CD4-positive, alpha-beta T cell treated with Interleukin-1 beta for 1 hour (primary cell): Measurements from ENCODE around the gene METTL16.
"Not testable (repeated sequence)": the region's sequence is repeated elsewhere in the genome, so short reads cannot be mapped to it uniquely, and the experiment has no call there.

ENCODE experiments used
- DNase-seq, 2 donors: peaks; one replicate each; pipeline ENCODE4 v3.0.0-alpha.2; 2020 to 2022

Gene METTL16

DNA sequence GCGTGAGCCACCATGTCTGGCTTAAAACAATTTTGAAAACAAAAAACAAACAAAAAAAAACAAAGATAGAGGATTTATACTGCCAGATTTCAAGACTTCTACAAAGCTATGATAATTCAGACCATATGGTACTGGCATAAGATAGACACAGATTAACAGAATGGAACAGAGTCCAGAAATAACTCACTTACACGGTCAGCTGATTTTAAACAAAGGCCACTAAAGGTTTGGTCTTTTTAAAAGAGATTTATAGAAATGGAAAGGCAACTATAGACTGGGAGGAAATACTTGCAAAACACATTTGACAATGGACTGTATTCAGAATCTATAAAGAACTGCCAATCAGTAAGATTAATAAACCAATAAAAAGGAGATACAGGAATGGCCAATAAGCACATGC is 62.2 kb downstream of the METTL16 start:
- DNase-seq = no peak

DNA sequence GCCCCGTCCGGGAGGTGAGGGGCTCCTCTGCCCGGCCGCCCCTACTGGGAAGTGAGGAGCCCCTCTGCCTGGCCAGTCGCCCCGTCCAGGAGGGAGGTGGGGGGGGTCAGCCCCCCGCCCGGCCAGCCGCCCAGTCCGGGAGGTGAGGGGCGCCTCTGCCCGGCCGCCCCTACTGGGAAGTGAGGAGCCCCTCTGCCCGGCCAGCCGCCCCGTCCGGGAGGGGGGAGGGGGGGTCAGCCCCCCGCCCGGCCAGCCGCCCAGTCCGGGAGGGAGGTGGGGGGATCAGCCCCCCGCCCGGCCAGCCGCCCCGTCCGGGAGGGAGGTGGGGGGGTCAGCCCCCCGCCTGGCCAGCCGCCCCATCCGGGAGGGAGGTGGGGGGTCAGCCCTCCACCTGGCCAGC is 64.2 kb downstream of the METTL16 start:
- not testable (repeated sequence) for DNase-seq

- DNase-seq = no peak
Measured at GRCh38 chr17:2445638-2446037, 66.0 kb downstream of the METTL16 start.

- DNase-seq = no peak
Measured at GRCh38 chr17:2444382-2444781, 67.3 kb downstream of the METTL16 start.

GRCh38 chr17:2442166-2442565 is 69.5 kb downstream of the METTL16 start:
- no peak for DNase-seq

DNA sequence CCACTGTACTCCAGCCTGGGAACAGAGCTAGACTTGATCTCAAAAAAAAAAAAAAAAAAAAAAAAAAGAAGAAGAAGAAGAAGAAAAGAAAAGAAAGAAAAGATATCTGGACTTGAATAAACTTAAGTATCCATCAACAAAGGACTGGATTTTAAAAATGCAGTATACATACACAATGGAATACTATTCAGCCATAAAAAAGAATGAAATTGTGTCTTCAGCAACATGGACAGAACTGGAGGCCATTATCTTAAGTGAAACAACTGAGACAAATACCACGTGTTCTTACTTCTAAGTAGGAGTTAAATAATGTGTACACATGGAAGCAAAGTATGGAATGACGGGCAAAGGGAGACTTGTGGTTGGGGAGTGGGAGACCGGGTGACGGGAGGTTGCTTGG is 70.8 kb downstream of the METTL16 start:
- no peak for DNase-seq

DNA sequence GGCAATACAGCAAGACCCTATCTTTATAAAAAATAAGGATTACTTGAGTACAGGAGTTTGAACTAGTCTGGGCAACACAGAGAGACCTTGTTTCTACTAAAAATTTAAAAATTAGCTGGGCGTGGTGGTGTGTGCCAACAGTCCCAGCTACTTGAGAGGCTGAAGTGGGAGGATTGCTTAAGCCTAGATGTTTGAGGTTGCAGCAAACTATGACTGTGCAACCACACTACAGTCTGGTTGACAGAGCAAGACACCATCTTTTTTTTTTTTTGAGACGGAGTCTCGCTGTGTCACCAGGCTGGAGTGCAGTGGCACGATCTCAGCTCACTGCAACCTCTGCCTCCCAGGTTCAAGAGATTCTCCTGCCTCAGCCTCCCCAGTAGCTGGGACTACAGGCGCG is 71.7 kb downstream of the METTL16 start:
- peak in 1 of 2 donors; percentile 52 for DNase-seq

DNA sequence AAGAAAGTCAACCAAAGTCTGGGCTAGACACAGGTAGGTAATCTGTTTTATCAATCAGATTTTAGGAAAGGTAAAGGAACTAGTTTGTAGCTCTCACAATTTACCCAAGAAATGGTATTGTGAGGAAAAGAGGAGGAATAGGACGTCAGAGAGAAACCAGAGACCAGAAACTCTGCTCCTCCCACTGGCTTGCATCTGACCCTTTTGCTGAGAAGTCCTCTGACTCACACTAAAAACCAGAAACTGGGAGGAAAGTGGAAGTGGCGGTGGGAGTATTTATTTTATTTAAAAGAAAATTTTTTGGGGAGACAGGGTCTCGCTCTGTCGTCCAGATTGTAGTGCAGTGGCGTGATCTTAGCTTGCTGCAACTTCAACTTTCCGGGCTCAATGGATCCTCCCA is 72.9 kb downstream of the METTL16 start:
- DNase-seq = peak in 1 of 2 donors; percentile 29

DNA sequence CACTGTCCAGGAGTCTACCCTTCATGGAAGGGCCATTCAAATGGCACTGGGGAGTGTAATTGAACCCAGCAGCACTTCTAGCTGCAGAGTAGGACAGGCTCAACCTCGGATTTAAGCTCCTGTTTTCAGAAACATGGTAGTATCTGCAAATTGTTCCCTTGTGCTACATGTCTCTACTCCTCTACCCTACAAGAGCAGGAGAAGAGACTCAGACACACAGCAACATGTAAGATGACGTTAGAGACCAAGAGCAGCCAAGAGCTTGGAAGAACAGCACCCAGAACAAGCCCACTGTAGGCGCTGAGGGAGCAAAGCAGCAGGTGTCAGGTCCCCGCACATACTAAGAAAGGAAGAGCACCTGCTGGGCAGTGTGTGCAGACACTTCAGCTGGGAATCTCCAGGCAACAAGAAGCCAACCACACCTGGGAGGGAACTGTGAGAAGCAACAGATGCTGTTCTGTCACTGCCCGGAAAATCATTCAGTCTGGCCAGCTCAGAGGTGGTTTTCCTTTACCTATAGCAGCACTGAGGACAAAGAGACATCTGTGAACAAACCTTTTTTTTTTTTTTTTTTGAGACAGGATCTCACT is 75.3 kb downstream of the METTL16 start:
- no peak for DNase-seq

GRCh38 chr17:2435862-2436261 is 75.8 kb downstream of the METTL16 start:
- DNase-seq = no peak

DNA sequence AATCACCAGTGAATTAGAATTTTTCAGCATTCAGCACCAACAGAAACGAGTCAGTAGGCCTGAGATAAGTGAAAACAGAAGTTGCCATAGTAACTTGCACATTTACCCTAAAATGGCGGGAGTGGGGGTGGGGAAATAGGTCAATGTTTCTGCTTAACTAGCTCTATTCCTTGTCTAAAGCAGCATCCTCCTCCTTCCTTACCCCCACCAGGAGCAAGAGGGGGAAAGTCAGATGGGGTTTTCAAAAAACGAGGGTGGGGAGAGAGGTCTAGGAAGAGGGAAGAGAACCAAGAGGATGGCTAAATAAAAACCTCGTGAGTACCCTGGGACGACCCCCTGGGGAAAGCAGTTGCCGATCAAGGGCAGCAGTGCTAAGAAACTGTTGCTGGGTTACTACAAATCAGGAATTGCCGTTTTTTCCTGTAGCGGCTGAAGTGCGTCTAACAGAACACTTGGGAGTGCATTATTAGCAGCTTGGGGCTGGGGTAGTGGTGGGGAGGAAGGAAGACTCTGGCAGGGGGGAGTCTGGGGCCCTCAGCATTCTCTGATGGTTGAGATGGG is 76.4 kb downstream of the METTL16 start:
- no peak for DNase-seq

DNA sequence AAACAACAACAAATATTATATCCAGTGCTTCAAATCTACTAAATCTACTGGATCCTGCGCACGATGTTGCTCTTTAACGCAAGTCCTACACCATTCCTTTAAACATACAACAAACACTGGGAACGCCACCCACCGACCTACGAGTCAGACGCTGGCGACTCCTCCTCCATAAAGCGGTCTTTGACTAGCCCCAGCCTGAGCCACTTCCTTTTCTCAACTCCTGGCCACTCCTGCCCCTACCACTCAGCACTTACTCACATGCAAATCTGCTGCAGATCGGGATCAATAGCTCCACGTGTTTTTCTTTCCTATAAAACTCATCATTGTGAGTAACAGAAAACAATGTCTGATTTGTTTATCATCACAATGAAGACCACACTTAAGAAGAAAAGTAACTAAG is 78.0 kb downstream of the METTL16 start:
- no peak for DNase-seq

DNA sequence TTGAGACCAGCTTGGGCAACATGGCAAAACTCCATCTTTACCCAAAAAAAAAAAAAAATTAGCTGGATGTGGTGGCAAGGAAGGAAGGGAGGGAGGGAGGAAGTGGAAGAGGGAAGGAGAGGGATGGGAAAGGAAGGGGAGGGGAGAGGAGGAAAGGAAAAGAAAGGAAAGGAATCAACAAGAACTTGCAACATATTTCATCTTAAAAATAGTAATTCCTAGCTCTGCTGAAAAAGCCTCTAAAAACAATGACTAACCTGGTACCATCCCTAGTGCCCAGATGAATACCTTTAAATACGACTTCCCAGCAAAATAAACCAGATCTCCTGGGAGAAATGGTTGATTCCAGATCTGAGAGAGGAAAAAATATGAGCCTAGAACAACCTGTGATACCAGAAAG is 83.8 kb downstream of the METTL16 start:
- no peak for DNase-seq

GRCh38 chr17:2427215-2427614 is 84.5 kb downstream of the METTL16 start:
- no peak for DNase-seq

- DNase-seq = no peak
Measured at GRCh38 chr17:2423271-2423670, 88.4 kb downstream of the METTL16 start.

DNA sequence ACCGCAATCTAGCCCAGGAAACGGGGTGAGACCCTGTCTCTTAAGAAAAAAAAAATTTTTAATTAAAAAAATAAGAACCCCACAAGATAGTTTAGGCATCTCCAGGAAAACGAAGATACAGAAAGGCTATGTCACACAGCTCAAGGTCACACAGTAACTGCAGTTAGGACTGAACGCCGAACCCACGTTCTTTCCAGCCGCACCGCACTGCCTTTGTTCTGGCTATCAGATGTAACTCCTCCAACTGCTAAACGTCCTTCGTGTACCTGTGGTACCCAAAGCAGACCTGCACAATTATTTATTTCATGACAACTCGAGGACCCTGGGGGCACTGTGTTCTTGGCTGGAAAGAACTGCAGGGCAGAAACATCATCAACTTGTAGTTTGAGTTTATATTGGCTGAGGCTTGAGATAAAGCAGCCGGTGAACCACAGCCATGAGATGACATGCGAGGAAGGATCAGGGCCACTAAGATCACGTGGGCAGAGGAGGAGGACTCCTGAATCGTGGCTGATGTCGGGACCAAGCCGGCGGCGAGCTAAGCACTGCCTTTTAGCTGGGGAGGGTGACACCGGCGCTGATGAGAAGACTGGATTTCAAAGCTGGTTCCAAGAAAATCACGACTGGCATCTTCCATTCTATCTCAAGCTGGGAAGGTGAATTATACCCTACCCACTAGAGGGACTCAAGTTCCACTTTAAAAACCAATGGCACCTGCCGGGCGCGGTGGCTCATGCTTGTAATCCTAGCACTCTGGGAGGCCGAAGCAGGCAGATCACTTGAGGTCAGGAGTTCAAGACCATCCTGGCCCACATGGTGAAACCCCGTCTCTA is 90.2 kb downstream of the METTL16 start:
- DNase-seq = no peak

- no peak for DNase-seq
Measured at GRCh38 chr17:2420176-2420575, 91.5 kb downstream of the METTL16 start.

- no peak for DNase-seq
Measured at GRCh38 chr17:2419486-2419885, 92.2 kb downstream of the METTL16 start.

DNA sequence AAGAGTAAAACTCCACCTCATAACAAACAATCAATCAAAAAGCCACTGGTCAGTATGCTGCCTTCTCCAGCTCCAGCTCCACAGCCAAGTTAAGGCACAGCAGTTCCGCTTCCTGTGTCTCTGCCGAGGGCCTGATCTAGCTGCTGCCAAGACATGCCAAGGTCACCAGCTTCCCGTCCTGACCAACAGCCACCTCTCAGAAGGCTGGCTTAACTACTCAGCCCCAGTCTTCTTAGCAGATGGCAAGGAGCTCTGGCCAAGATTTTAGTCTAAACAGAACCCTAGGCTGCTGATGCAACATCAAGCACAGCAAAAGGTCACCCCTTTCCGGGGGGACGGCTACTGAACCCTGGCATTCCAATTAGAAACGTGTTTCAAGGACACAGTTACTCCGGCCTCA is 93.1 kb downstream of the METTL16 start:
- DNase-seq = no peak

DNA sequence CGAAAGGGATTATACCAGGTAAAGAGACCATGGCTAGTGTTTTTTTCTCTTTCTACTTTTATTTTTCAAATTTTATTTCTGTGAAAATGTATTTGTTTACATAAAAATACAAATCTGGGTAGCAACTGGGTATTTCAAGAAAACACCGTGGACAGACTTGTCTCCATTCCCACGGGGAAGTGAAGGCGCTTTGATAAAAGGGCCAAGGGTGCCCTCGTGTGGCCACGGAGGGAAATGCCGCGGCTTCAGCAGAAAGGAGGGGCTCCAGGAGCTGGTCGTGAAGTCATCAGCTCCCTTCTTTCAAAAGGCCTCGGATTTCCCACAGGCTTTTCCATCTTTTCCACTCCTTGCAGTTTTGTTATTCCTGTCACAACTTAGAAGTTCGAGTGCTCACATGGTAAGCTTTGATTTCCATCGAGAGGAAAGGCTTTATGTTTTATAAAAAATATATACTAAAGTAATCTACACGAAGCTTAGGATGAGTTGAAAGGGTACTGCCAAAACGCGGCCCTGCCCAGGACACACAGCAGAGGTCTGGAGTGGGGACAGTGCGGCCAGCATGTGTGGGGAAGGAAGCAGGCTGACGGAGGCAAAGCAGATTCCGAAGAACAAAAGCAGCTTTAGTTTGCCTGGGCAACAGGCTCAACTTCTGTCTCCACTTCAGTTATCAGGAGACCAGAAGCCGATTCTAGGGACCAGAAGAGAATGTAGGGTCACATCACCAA is 95.5 kb downstream of the METTL16 start:
- DNase-seq = peak; percentile 83 to 88

GRCh38 chr17:2415081-2415480 is 96.6 kb downstream of the METTL16 start:
- DNase-seq = no peak

DNA sequence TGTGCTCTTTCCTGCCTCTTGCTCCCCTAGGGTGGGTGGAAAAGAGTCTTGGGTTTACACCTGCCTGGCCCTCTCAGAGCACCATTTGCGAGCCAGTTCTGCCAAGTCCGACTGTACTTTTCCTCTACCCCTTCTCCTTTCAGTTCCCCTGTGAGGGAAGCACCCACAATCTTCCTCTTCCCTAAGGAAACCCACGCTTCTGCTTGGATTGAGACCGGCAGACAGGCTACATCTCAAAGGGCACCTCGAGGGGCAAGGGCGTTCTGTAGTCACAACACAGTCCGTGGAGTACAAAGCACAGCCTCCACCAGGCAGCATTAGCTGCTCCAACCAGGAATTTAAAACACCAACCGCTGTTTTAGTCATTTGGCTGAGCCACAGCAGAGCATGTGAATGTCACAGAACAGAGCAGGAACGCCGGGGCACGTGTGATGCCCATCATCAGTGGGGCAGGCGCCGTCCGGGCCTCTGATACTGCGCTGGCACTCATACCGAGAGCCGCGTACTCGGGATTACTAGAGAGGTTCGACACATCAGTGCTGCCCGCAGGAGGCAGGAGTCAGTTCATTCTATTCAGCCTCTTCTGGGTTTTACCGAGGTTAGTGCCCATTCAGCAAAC is 97.1 kb downstream of the METTL16 start:
- DNase-seq = no peak

DNA sequence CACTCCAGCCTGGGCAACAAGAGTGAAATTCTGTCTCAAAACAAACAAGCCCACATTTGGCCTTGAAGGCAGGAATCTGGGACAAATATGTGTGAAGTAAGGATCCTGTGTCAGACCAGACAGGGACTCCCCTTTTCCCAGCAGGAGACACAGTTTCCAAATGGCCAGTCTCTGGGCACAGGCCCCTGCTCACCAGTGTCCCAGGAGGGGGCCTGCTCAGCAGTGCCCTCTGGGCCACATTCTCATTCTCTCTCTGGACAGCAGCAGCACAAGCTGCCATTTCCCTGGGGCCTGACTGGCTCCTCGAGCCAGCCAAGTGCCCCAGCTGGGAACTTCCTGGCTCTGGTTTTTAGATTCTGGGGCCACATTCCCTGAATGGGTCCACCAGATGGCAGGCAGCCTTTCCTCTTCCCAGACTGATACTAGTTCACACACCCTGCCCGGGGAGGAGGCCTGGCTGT is 99.1 kb downstream of the METTL16 start:
- DNase-seq = no peak
